IPS-15b (cell line): Measurements from ENCODE around the gene HIPK2.

ENCODE experiments used
- H3K27me3 ChIP-seq: one replicate; pipeline ENCODE4 v1.6.1; 2013; ENCODE audit warnings: low read length; ENCODE audit not compliant: control insufficient read depth, insufficient read depth
- H3K36me3 ChIP-seq: one replicate; pipeline ENCODE4 v1.6.1; 2013; ENCODE audit warnings: low read length; ENCODE audit not compliant: control insufficient read depth, insufficient read depth
- H3K4me1 ChIP-seq: one replicate; pipeline ENCODE4 v1.6.1; 2013; ENCODE audit warnings: mild to moderate bottlenecking, low read length; ENCODE audit not compliant: control insufficient read depth, insufficient read depth
- H3K4me3 ChIP-seq: one replicate; pipeline ENCODE4 v1.5.1; 2013; ENCODE audit warnings: low read depth, low read length
- H3K9ac ChIP-seq: one replicate; pipeline ENCODE4 v1.6.1; 2013; ENCODE audit warnings: low read depth, mild to moderate bottlenecking, low read length
- H3K9me3 ChIP-seq: one replicate; pipeline ENCODE4 v1.6.1; 2013; ENCODE audit warnings: mild to moderate bottlenecking, low read length; ENCODE audit not compliant: control insufficient read depth, insufficient read depth

The HIPK2 gene

GRCh38 chr7:139767561-139767982 lies 10.2 kb downstream of the HIPK2 start:
- Histone ChIP-seq H3K27me3 (no peaks in the 10 kb centered on the region), H3K4me1 (no peaks in the 10 kb centered on the region), H3K36me3 (no peaks in the 10 kb centered on the region), H3K9me3 (no peaks in the 10 kb centered on the region), H3K4me3 (no peak overlapping the region), H3K9ac (no peak overlapping the region)

DNA sequence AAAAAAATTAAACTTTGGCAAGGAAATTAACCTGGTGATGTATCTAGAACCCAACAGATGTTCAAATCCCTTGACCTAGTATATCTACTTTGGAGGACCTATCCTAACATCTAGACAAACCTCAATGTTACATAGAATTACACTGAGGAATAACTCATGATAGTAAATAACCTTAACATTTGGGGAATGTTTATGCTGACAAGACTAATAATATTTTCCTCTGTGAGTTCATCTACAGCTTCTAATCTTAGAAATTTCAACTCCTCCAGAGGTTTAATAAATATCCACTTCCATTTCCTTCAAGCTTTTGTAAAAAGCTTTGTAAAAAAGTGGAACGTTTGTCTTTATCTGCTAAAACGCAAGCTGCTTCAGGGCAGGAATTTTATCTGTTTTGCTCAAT lies 12.7 kb downstream of the HIPK2 start:
- Histone ChIP-seq H3K9me3 (no peaks in the 10 kb centered on the region), H3K4me3 (no peak overlapping the region), H3K9ac (no peak overlapping the region), H3K4me1 (no peaks in the 10 kb centered on the region), H3K36me3 (no peaks in the 10 kb centered on the region), H3K27me3 (no peaks in the 10 kb centered on the region)

DNA sequence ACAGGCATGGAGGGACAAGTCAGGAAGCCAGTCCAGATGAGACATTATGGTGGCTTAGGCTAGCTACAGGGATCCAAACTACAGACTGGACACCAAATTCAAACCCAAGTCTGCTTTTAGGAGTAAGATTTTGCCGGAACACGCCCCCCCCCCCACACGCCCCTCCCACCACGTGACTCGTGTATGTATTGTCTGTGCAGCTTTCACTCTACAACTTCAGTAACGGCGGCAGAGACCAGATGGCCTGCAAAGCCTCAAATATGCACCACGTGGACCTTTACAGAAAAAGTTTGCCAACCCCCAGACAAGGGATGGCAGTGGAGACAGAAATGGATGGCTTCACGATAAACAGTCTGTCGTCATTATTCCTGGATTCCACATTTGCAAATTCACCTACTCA lies 14.5 kb downstream of the HIPK2 start:
- Histone ChIP-seq H3K9ac (no peak overlapping the region), H3K4me3 (no peak overlapping the region), H3K4me1 (no peaks in the 10 kb centered on the region), H3K27me3 (no peaks in the 10 kb centered on the region), H3K36me3 (no peaks in the 10 kb centered on the region), H3K9me3 (no peaks in the 10 kb centered on the region)

DNA sequence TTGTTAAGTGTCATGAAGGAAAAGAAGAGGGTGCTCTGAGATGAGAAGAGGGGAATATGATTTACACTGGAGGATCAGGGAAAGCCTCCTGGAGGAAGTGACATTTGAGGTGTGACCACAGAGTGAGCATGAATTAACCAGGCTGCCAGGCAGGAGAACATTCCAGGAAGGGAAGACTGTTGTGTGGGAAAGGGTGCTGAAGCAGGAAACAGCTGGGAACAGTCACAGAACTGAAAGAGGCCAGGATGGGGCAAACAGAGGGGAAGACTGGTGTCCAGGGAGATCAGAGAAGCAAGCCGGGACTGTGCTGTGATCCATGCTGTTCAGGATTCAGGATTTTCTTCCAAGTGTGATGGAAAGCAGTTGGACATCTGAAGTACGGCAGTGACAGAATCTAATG lies 14.9 kb downstream of the HIPK2 start:
- H3K4me3 ChIP-seq, result no peak overlapping the region
- H3K27me3 ChIP-seq, result no peaks in the 10 kb centered on the region
- no peak overlapping the region for H3K9ac ChIP-seq
- no peaks in the 10 kb centered on the region for H3K9me3 ChIP-seq
- no peaks in the 10 kb centered on the region for H3K4me1 ChIP-seq
- no peaks in the 10 kb centered on the region for H3K36me3 ChIP-seq

DNA sequence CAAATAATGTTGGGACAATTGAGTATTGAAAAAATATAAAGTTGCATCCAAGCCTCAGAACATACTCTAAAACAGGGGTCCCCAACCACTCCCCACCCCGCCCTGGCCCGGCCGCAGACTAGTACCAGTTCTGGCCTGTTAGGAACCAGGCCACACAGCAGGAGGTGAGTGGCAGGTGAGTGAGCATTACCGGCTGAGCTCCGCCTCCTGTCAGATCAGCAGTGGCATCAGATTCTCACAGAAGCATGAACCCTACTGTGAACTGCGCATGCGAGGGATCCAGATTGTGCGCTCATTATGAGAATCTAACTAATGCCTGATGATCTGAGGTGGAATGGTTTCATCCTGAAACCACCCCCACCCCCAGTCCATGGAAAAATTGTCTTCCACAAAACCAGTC lies 19.4 kb downstream of the HIPK2 start:
- no peak overlapping the region for H3K4me3 ChIP-seq
- no peaks in the 10 kb centered on the region for H3K27me3 ChIP-seq
- H3K36me3 ChIP-seq, result no peaks in the 10 kb centered on the region
- no peaks in the 10 kb centered on the region for H3K4me1 ChIP-seq
- no peak overlapping the region for H3K9ac ChIP-seq
- H3K9me3 ChIP-seq, result no peaks in the 10 kb centered on the region

- H3K36me3 ChIP-seq, result no peaks in the 10 kb centered on the region
- H3K9ac ChIP-seq, result no peak overlapping the region
- no peaks in the 10 kb centered on the region for H3K4me1 ChIP-seq
- no peaks in the 10 kb centered on the region for H3K27me3 ChIP-seq
- H3K4me3 ChIP-seq, result no peak overlapping the region
- H3K9me3 ChIP-seq, result no peaks in the 10 kb centered on the region
Measured at GRCh38 chr7:139757968-139758367, 19.8 kb downstream of the HIPK2 start.

DNA sequence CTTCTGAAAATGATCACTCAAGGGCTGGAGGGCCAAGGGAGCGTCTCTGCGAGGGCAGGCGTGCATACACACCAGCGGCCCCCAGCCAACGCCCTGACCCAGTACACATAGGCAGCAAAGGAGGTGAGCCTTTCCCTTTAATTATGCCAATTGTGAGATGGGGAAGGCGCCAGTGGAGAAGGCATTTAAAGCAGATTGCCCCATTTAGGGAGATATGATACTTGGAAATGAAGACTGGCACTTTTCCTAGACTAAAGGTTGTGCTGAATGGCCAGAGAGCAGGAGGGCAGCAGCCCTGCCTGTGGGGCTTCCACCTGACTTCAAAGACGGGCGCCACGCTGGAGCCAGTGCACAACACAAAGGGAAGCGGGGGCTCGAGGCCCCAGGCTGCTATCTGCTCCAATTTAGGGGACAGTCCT lies 24.1 kb downstream of the HIPK2 start:
- no peaks in the 10 kb centered on the region for H3K9me3 ChIP-seq
- no peaks in the 10 kb centered on the region for H3K4me1 ChIP-seq
- H3K9ac ChIP-seq, result no peak overlapping the region

GRCh38 chr7:139753081-139753692 lies 24.6 kb downstream of the HIPK2 start:
- Histone ChIP-seq H3K4me3 (no peak overlapping the region), H3K36me3 (no peaks in the 10 kb centered on the region), H3K27me3 (no peaks in the 10 kb centered on the region), H3K4me1 (no peaks in the 10 kb centered on the region), H3K9me3 (no peaks in the 10 kb centered on the region), H3K9ac (no peak overlapping the region)

More for the DNA sequence above, 24.1 kb downstream of the HIPK2 start:
- no peak overlapping the region for H3K4me3 ChIP-seq
- no peaks in the 10 kb centered on the region for H3K36me3 ChIP-seq
- H3K27me3 ChIP-seq, result no peaks in the 10 kb centered on the region

- Histone ChIP-seq H3K4me1 (no peaks in the 10 kb centered on the region), H3K9me3 (no peaks in the 10 kb centered on the region), H3K27me3 (no peaks in the 10 kb centered on the region), H3K9ac (no peak overlapping the region), H3K36me3 (no peaks in the 10 kb centered on the region), H3K4me3 (no peak overlapping the region)
Measured at GRCh38 chr7:139752604-139753003, 25.2 kb downstream of the HIPK2 start.

- Histone ChIP-seq H3K36me3 (no peaks in the 10 kb centered on the region), H3K9me3 (no peaks in the 10 kb centered on the region), H3K9ac (no peak overlapping the region), H3K27me3 (no peaks in the 10 kb centered on the region), H3K4me3 (no peak overlapping the region), H3K4me1 (no peaks in the 10 kb centered on the region)
Measured at GRCh38 chr7:139752148-139752547, 25.6 kb downstream of the HIPK2 start.

DNA sequence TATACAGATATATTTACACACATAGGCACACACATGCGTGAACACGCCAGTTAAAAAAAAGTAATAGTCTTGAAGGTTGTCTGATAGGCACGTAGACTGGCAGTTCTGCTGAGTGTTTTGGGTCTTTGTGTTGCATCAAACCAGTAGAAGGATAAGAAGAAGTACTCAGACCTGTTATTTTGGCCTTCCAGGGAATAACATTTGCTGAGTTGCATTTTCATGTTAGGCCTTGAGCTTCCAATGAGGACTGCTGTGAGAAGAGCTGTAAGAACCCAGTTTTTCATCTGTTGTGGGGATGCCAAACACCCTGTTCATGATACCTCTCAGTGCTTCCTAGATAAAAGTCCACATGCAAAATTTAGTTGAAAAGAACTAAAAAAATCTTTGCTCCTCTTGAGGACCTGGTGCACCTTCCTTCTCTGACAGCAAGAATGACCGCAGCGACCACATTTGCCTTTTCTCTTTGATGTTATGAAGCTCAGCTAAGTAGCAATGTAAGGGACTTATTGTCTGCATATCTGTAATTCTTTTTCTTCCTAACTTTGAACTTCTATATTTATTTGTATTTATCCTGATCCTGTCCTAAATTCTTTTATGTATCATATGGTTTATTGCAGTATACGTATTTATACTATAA lies 27.2 kb downstream of the HIPK2 start:
- Histone ChIP-seq H3K4me1 (peaks cover 4% of the 10 kb centered on the region), H3K9me3 (no peaks in the 10 kb centered on the region), H3K36me3 (no peaks in the 10 kb centered on the region), H3K9ac (no peak overlapping the region), H3K27me3 (no peaks in the 10 kb centered on the region), H3K4me3 (no peak overlapping the region)

DNA sequence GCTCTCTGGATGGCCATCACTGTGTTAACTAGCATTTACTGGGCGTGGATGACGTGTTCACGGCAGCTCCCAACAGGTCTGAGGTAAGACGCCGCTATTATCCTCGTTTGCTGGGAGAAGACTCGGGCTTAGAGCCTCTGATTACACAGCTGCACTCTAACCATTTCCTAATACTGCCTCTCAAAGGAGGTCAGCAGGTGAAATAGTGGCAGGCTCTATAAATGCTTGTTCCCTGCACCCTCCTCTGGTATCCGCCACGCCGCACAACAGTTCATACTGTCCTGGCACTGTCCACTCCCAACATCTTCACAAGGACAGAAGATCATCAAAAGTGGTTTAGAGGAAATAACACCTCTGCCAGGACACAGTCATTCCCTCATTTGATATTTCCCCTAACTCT lies 28.3 kb downstream of the HIPK2 start:
- no peaks in the 10 kb centered on the region for H3K9me3 ChIP-seq
- H3K27me3 ChIP-seq, result no peaks in the 10 kb centered on the region
- no peak overlapping the region for H3K4me3 ChIP-seq
- H3K4me1 ChIP-seq, result peaks cover 9% of the 10 kb centered on the region
- no peaks in the 10 kb centered on the region for H3K36me3 ChIP-seq
- H3K9ac ChIP-seq, result no peak overlapping the region
